Measurements from ENCODE around the gene TBX21. TPM values are rescaled to one million over a fixed set of nuclear protein-coding genes. Genes with fewer than 3 reads are reported as not detected.
A peak's percentile ranks its signal among the peaks of the same experiment; 100 is the strongest.

Gene TBX21
- total RNA-seq, 1 donor from 2014 or later: 1.1 TPM

DNA sequence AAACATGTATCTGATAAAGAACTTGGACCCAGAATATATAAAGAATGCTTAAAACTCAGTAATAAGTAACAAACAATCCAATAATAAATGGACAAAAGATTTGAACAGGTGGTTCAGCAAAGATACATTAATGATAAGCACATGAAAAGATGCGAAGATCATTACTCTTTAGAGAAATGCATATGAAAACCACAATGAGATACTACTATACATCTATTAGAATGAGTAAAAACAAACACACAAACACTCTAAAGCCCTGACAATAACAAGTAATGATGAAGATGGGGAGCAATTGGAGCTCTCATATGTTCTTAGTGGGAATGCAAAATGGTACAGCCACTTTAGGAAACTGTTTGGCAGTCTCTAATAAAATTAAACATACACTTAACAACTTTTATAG lies 59.4 kb downstream of the TBX21 start:
- intact Hi-C loops (cut with DNase I): no loop called here
- no peak for DNase-seq (ENCODE audit: low spot score)
- no peak for ATAC-seq

DNA sequence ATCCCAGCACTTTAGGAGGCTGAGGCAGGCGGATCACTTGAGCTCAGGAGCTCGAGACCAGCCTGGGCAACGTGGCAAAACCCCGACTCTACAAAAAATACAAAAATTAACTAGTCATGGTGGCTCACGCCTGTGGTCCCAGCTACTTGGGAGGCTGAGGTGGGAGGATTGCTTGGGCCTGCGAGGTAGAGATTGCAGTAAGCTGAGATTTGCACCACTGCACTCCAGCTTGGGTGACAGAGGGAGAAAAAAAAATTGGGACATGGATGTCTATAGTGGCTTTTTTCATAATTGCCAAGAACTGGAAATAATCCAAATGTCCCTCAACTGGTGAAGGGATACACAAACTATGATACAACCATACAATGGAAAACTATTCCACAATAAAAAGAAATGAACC lies 59.9 kb downstream of the TBX21 start:
- DNase-seq (ENCODE audit: low spot score) (peak; percentile 9), ATAC-seq (no peak)
- intact Hi-C loops (cut with DNase I): no loop called here

Other genes starting within 250 kb of the TBX21 start
- gene NPEPPS, start 202.1 kb upstream of the TBX21 start, total RNA-seq: 142 TPM
- 223 TPM for gene KPNB1, start 83.3 kb upstream of the TBX21 start, total RNA-seq
- 19.9 TPM for gene TBKBP1, start 39.1 kb upstream of the TBX21 start, total RNA-seq
- 13.5 TPM for gene OSBPL7, start 88.6 kb downstream of the TBX21 start, total RNA-seq
- 26.6 TPM for gene MRPL10, start 98.3 kb downstream of the TBX21 start, total RNA-seq
- gene LRRC46, start 98.4 kb downstream of the TBX21 start, total RNA-seq: 0.89 TPM
- gene SCRN2, start 108.0 kb downstream of the TBX21 start, total RNA-seq: 39.4 TPM
- gene SP6, start 117.9 kb downstream of the TBX21 start, total RNA-seq: 0.62 TPM
- gene SP2, start 163.0 kb downstream of the TBX21 start, total RNA-seq: 24.2 TPM
- gene PNPO, start 208.3 kb downstream of the TBX21 start, total RNA-seq: 20.0 TPM
- not detected for gene PRR15L, start 224.6 kb downstream of the TBX21 start, total RNA-seq
- gene CDK5RAP3, start 237.9 kb downstream of the TBX21 start, total RNA-seq: 187 TPM